Loucy (cell line): ENCODE data around the gene KLK10.

Source experiments
- H2AFZ ChIP-seq: fragments of 200-600 bp; sonication (generic); 2 replicates; pipeline ENCODE4 v1.6.0; 2016; ENCODE audit warnings: antibody characterized with exemption, mild to moderate bottlenecking, low read length, moderate library complexity
- H3F3A ChIP-seq: fragments of 200-600 bp; 2 replicates; pipeline ENCODE4 v1.6.0; 2016; ENCODE audit warnings: antibody characterized with exemption, low read depth, mild to moderate bottlenecking
- H3K27me3 ChIP-seq: fragments of 200-600 bp; sonication (generic); 2 replicates; pipeline ENCODE4 v1.6.1; 2014; ENCODE audit warnings: low read length, mild to moderate bottlenecking; ENCODE audit not compliant: insufficient read depth, poor library complexity, severe bottlenecking
- H3K36me3 ChIP-seq: fragments of 200-600 bp; sonication (generic); 2 replicates; pipeline ENCODE4 v1.6.1; 2016; ENCODE audit warnings: low read length; ENCODE audit not compliant: insufficient read depth
- H3K4me1 ChIP-seq: fragments of 200-600 bp; sonication (generic); 2 replicates; pipeline ENCODE4 v1.5.1; 2014; ENCODE audit warnings: low read length, mild to moderate bottlenecking; ENCODE audit not compliant: insufficient read depth, poor library complexity, severe bottlenecking
- H3K4me2 ChIP-seq: fragments of 200-600 bp; sonication (generic); 2 replicates; pipeline ENCODE4 v1.6.0; 2014; ENCODE audit warnings: antibody characterized with exemption, low read length, low read depth, mild to moderate bottlenecking; ENCODE audit not compliant: poor library complexity, severe bottlenecking
- H3K4me3 ChIP-seq: fragments of 200-600 bp; sonication (generic); 2 replicates; pipeline ENCODE4 v1.5.1; 2014; ENCODE audit warnings: low read length, mild to moderate bottlenecking, mixed read lengths; ENCODE audit not compliant: poor library complexity, severe bottlenecking
- H3K79me2 ChIP-seq: fragments of 200-600 bp; sonication (generic); 2 replicates; pipeline ENCODE4 v1.6.1; 2014; ENCODE audit warnings: low read length; ENCODE audit not compliant: insufficient read depth
- H3K9ac ChIP-seq: fragments of 200-600 bp; sonication (generic); 2 replicates; pipeline ENCODE4 v1.6.0; 2014; ENCODE audit warnings: mild to moderate bottlenecking, low read depth, low read length, moderate library complexity; ENCODE audit not compliant: poor library complexity, severe bottlenecking
- H3K9me2 ChIP-seq: fragments of 200-600 bp; sonication (generic); replicated peaks from 2 replicates; pipeline ENCODE4 v1.6.1; 2016; ENCODE audit warnings: low read depth, low read length, mixed read lengths
- H3K9me3 ChIP-seq: fragments of 200-600 bp; sonication (generic); 2 replicates; pipeline ENCODE4 v1.6.1; 2014; ENCODE audit warnings: mild to moderate bottlenecking, antibody characterized with exemption, low read length, low read depth; ENCODE audit not compliant: insufficient read depth
- H4K20me1 ChIP-seq: fragments of 200-600 bp; sonication (generic); 2 replicates; pipeline ENCODE4 v1.6.0; 2014; ENCODE audit warnings: antibody characterized with exemption, low read length, mild to moderate bottlenecking; ENCODE audit not compliant: insufficient read depth, poor library complexity, severe bottlenecking
- EZH2phosphoT487 ChIP-seq: fragments of 200-600 bp; IDR thresholded peaks from 2 replicates; pipeline ENCODE4 v1.6.1; 2018; ENCODE audit warnings: antibody characterized with exemption, mild to moderate bottlenecking, moderate library complexity, borderline replicate concordance
- TF ChIP-seq, protein P1 (sequence below): fragments of 200-600 bp; sonication (generic); conservative IDR thresholded peaks from 2 replicates; pipeline ENCODE4 v1.5.1; 2014; ENCODE audit warnings: mild to moderate bottlenecking, antibody characterized with exemption, low read length

Gene KLK10

DNA sequence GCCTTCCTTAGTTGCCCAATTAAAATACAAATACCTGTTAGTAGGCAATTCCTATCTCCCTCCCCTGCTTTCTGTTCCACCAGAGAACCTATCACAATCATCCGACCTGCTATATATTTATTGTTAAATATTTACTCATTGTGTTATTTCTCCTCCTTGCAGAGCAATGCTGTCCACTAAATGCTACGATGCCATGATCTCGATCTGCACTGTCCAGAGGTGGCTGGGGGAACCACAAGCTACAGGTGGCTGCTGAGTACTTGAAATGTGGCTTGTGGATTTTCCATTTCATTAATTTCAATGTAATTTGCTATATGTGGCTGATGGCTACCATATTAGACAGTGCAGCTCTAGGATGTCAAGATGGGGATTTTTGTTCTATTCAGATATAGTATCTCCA lies 55.2 kb downstream of the KLK10 start:
- no peaks in the 10 kb centered on the region for H3F3A ChIP-seq
- H3K9me3 ChIP-seq, result no peaks in the 10 kb centered on the region; the same call in 1 of the 2 replicates
- TF ChIP-seq EZH2phosphoT487, result no peak
- TF ChIP-seq, protein P1, sequence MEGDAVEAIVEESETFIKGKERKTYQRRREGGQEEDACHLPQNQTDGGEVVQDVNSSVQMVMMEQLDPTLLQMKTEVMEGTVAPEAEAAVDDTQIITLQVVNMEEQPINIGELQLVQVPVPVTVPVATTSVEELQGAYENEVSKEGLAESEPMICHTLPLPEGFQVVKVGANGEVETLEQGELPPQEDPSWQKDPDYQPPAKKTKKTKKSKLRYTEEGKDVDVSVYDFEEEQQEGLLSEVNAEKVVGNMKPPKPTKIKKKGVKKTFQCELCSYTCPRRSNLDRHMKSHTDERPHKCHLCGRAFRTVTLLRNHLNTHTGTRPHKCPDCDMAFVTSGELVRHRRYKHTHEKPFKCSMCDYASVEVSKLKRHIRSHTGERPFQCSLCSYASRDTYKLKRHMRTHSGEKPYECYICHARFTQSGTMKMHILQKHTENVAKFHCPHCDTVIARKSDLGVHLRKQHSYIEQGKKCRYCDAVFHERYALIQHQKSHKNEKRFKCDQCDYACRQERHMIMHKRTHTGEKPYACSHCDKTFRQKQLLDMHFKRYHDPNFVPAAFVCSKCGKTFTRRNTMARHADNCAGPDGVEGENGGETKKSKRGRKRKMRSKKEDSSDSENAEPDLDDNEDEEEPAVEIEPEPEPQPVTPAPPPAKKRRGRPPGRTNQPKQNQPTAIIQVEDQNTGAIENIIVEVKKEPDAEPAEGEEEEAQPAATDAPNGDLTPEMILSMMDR, result no peak
- no peaks in the 10 kb centered on the region for H3K27me3 ChIP-seq
- no peaks in the 10 kb centered on the region for H3K79me2 ChIP-seq
- H2AFZ ChIP-seq, result no peak overlapping the region
- H3K4me3 ChIP-seq, result no peak overlapping the region
- H4K20me1 ChIP-seq, result no peaks in the 10 kb centered on the region
- no peak overlapping the region for H3K9ac ChIP-seq
- H3K4me2 ChIP-seq, result no peak overlapping the region
- no peaks in the 10 kb centered on the region for H3K36me3 ChIP-seq
- H3K4me1 ChIP-seq, result no peaks in the 10 kb centered on the region
- no peaks in the 10 kb centered on the region for H3K9me2 ChIP-seq

DNA sequence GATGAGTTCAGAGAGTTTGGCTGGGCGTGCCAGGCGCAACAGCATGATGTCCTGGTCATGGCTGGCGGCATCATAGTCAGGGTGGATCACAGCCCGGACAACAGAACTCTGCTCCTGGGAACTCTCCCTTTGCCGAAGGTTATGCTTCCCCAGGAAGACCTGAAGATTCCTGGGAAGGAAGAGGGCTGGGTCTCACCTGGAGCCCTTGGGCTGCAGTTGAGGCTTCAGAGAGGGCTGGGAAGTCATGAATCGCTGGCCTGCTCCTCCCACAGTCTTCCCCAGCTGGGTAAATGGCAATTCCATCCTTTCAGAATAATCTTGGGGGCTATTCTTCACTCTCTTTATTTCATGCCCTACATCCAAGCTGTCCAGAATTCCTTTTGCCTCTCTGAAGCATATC lies 56.1 kb downstream of the KLK10 start:
- Histone ChIP-seq H3K9ac (no peak overlapping the region), H3K4me3 (no peak overlapping the region), H3K36me3 (no peaks in the 10 kb centered on the region), H3K4me1 (no peaks in the 10 kb centered on the region), H4K20me1 (no peaks in the 10 kb centered on the region), H3K9me2 (no peaks in the 10 kb centered on the region), H3K4me2 (no peak overlapping the region), H3K9me3 (no peaks in the 10 kb centered on the region; the same call in 1 of the 2 replicates), H2AFZ (no peak overlapping the region), H3K27me3 (no peaks in the 10 kb centered on the region), H3K79me2 (no peaks in the 10 kb centered on the region), H3F3A (no peaks in the 10 kb centered on the region)
- TF ChIP-seq, protein P1, result no peak
